Cardiac fibroblast (primary cell): ENCODE results near the gene VIL1.

ENCODE experiments used
- DNase-seq, 2 donors: peaks; one replicate each; pipeline versions ENCODE4 v3.0.0 to v3.0.0-alpha.2; 2010; ENCODE audit warnings: low read depth in 2 of 2
- H3K4me3 ChIP-seq, 2 donors: replicated peaks in 1 of 2; 1 replicate in 1 of 2; 2 replicates in 1 of 2; pipeline ENCODE4 v1.5.1; 2011; ENCODE audit warnings: low read depth in 2 of 2, low read length in 2 of 2, mild to moderate bottlenecking in 2 of 2, moderate library complexity in 1 of 2
- CTCF ChIP-seq: IDR thresholded peaks from one replicate; pipeline ENCODE4 v1.5.1; 2011; ENCODE audit warnings: low read depth, mild to moderate bottlenecking, low read length, inconsistent platforms

The VIL1 gene

DNA sequence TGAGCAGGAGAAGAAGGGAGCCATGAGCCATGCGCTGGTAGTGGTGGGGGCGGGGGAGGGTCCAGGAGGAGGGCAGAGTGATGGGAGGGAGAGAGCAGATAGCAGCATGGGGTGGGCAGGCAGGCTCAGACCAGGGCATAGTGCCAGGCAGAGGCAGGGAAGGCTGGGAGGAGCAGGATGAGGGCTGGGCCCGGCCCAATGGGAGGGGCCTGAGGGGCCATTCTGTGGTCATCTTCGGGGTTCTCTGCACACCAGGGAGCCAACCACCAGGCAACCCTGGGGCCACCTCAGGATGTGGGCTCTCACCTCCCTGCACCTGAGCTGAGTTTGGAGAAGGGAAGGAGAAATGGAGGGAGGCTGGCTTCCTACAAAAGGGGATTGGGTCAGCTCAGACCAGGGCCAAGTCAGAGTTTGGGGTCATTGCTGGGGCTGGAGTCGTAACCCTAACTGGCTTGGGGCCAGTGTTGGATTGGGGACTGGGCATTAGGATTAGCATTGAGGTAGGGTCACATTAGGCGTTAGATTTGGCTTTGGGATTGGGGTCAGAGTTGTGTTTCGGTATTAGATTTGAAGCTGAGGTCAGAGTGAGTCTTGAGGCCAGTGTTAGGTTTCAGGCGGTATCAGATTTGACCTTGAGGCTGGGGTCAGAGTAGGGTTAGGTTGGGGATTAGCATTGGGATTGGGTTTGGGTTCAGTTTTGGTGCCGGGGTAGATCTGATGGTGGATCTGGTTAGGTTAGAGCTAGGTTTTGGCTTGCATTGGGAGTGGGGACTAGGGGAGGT is 11.2 kb downstream of the VIL1 start:
- TF ChIP-seq CTCF: no peak
- no peak overlapping the region for H3K4me3 ChIP-seq

DNA sequence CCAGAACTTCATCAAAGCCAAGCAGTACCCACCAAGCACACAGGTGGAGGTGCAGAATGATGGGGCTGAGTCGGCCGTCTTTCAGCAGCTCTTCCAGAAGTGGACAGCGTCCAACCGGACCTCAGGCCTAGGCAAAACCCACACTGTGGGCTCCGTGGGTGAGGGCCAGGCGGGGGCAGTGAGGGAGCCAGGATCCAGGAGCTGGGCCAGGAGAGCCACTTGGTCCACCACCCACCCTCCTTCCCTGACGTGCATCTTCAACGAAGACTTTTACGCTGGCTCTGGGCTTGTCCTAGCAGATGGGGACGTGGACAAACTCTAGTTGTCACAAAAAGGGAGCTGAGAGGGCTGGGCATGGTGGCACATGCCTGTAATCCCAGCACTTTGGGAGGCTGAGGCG is 11.8 kb downstream of the VIL1 start:
- H3K4me3 ChIP-seq: no peak overlapping the region
- TF ChIP-seq CTCF: no peak
- no peak for DNase-seq

More for the DNA sequence above, 11.2 kb downstream of the VIL1 start:
- no peak for DNase-seq

DNA sequence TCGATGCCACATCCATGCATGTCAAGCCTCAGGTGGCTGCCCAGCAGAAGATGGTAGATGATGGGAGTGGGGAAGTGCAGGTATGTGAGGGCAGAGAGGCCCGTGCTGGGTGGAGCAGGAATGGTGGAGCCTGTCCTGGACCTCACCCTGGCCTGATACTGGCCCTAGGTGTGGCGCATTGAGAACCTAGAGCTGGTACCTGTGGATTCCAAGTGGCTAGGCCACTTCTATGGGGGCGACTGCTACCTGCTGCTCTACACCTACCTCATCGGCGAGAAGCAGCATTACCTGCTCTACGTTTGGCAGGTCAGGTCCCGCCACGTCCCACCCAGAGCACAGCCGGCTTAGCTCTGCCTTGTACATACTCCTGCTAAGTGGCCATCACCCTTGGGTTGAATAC is 13.0 kb downstream of the VIL1 start:
- DNase-seq: no peak
- TF ChIP-seq CTCF: no peak
- H3K4me3 ChIP-seq: no peak overlapping the region

DNA sequence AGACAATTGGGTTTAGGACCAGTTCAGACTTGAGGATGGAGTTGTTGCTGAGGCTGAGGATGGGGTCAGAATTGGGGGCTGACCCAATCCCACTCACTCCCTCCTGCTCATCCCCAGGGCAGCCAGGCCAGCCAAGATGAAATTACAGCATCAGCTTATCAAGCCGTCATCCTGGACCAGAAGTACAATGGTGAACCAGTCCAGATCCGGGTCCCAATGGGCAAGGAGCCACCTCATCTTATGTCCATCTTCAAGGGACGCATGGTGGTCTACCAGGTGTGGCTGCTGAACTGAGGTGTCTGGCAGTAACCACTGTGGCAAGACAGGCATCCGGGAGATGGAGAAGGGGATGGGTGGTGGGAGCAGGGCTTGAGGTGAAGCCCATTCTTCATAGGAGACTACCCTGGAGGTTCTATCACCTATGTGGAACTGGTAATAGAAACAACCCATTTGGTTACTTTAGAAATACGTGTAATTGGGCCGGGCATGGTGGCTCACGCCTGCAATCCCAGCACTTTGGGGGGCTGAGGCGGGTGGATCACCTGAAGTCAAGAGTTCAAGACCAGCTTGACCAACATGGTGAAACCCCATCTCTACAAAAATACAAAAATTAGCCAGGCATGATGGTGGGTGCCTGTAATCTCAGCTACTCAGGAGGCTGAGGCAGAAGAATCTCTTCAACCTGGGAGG is 13.9 kb downstream of the VIL1 start:
- DNase-seq: no peak
- no peak for TF ChIP-seq CTCF
- H3K4me3 ChIP-seq: no peak overlapping the region

DNA sequence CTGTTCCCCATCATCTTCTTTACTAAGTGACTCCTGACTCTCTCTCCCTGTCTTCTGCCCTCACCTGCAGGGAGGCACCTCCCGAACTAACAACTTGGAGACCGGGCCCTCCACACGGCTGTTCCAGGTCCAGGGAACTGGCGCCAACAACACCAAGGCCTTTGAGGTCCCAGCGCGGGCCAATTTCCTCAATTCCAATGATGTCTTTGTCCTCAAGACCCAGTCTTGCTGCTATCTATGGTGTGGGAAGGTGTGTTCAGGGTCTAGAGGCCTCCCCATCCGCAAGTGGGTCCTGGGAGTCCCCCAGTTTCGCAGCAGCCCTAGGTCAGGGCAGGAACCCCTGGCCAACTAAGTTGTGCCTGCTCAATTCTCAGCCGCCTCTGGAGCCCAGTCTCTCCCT is 15.5 kb downstream of the VIL1 start:
- TF ChIP-seq CTCF: no peak
- no peak overlapping the region for H3K4me3 ChIP-seq

GRCh38 chr2:218435003-218435982 is 16.4 kb downstream of the VIL1 start:
- no peak for DNase-seq
- TF ChIP-seq CTCF: no peak
- no peak overlapping the region for H3K4me3 ChIP-seq

More for the DNA sequence above, 15.5 kb downstream of the VIL1 start:
- no peak for DNase-seq
